Measurements from ENCODE around the gene RNF19B.
"Not testable (repeated sequence)": the region's sequence is repeated elsewhere in the genome, so short reads cannot be mapped to it uniquely, and the experiment has no call there.

Gene RNF19B, protein sequence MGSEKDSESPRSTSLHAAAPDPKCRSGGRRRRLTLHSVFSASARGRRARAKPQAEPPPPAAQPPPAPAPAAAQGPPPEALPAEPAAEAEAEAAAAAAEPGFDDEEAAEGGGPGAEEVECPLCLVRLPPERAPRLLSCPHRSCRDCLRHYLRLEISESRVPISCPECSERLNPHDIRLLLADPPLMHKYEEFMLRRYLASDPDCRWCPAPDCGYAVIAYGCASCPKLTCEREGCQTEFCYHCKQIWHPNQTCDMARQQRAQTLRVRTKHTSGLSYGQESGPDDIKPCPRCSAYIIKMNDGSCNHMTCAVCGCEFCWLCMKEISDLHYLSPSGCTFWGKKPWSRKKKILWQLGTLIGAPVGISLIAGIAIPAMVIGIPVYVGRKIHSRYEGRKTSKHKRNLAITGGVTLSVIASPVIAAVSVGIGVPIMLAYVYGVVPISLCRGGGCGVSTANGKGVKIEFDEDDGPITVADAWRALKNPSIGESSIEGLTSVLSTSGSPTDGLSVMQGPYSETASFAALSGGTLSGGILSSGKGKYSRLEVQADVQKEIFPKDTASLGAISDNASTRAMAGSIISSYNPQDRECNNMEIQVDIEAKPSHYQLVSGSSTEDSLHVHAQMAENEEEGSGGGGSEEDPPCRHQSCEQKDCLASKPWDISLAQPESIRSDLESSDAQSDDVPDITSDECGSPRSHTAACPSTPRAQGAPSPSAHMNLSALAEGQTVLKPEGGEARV

DNA sequence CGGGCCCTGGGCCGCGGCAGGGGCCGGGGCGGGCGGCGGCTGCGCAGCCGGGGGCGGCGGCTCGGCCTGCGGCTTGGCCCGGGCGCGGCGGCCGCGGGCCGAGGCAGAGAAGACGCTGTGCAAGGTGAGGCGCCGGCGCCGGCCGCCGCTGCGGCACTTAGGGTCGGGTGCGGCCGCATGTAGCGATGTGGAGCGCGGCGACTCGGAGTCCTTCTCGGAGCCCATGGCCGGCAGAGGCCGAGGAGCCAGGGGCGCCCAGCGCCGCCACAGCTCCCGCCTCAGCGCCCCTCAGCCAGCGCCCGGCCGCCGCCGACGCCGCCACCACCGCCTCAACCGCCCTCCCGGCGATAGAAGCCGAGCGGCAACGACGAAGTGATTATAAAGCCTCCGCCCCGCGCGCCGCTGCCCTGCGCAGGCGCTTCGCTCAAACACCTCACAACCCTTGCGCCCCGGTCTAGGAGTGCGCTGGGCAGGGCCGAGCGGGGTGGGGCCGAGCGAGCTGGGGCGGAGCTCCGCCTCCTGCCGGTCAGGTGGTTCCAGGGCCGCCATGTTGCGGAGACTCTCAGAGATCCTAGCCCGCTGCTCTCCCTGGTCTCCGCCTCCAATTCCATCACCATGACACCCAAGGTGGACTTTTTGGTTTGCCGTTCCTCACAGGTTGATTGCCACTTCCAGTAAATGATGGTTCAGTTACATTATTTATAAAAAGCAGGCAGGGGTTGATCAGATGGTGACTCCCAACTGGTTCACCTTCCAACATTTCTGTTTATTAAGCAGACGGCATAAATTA lies at the start of gene RNF19B:
Gene RNF19B, minus strand, starts transcription at position 349 of the 790 bp plus-strand sequence. Its CDS starts 124 bp downstream, at position 225.
- peak; percentile 89 for DNase-seq

DNA sequence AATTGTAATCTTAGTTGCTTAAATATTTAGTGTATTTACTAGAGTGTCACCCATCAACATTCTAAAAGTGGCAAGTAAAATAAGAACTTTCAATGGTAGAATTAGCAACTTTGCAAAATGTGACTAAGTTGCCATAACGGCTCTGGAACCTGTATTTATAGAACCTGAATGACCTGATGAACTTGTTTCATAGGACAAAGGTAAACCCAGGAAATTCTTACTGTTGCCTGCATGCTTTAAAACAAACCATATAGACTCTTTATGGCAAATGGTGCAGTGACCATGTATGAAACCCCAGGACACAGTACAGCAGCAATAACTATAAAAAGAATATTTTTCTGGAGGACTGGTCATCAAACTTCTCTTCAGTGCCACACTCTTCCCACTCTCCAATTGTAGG lies 49.2 kb upstream of the RNF19B start:
- no peak for DNase-seq

DNA sequence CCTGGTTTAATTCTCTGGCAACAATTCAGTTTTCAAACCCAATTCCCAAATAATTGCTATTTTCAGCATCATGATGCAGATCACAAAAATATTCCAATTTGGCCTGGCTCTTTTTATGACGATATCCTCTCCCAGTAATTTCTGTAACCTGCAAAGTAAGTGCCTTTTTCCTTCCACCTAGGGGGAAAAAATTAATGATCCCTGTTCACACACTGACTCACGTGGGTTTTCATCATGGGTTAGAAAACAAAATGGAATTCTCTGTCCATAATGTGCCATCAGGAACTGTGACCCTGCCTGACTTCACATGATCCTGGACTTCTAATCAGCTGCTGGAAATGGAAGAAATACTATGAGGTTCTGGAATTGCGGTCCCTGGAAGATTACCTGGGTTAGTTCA lies 47.6 kb upstream of the RNF19B start:
- no peak for DNase-seq

DNA sequence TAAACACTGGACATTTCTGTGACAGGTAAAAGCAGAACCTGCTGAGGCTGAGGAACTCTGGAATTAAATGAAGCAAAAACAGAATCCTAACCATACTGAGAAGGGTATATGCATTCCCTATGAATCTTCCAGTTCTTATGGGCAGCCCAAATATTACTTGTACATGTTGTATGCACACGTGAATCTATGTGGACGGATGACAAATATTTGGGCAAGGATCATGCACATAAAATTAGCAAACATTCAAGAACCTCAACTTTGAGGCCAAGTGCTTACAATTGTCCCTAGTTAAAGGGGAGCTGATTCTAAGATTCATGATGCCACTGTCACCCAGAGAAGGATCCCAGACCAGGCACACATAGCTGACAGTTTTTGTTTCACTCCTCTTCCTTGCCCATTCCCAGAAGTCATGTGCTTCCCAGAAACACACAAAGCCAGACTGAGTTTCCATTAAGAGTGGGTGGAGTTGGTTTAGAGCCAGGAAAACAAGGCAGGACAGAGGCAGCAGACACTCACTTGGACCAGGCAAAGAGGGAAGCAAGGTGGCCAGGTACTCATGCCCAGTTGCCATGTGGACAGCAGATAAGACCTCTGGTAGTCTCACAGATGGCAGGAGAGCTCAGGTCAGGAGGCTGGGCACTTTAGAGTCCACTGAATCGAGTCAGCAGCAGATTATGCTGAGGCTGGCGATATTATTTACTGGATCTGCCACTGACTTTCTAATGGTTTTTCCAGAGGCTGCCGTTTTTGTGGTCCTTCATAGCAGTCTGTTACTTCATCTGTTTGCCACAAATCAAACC lies 46.5 kb upstream of the RNF19B start:
- no peak for DNase-seq

DNA sequence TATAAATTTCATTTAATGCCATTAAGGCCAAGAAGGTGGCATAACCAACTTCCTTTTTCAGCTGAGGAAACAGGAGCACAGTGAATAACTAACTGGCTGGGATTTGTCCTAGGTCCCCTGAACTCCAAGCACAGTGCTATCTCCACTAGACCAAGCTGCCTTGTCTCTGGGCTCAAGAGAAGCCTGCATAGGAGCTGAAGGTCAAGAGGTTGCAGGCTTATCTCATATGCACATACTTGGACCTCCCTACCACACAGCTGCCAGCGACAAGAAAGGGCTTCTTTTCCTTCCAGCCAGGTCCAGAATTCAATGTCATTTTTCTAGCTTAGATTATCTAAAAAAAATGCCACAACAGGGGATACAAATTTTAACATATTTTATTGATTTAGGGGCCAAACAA lies 45.0 kb upstream of the RNF19B start:
- no peak for DNase-seq

DNA sequence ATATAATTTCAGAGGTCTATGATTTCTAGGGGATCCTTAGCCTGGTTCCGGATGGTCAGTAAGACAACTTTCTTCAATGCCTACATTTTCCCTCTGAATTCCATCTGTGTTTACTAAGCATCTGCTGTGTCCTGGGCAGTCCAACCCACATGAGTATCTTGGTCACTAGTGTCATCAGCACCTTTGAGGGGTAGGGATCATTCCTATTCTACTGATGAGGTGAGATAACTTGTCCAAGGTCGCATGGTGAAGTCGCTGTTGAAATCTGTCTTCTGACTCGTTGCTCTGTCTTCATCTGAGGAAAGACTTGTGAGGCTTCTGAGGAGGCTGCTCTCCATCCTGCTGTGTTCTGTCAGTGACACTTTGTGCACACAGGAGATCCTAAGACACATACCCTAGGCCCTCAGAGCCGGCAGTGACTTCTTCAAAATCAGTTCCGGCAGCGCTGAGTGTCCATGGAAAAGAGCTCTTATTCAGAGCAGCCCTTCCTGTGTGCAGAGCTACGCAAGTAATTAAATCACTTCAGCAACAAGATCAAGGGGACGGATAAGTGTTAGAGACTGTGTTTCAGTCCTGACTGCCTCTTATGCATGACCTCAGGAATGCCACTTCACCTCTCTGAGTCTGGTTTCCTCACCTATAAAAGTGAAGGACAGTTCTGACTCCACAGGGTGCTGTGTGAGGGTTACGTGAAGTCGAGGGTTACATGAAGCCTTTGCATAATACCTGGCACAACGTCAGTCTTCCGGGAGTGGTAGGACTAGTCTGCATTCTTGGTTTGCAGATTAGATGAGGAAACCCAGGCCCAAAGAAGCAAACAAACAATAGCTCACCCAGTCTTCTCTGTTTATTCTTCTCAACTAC lies 43.7 kb upstream of the RNF19B start:
- DNase-seq = no peak

DNA sequence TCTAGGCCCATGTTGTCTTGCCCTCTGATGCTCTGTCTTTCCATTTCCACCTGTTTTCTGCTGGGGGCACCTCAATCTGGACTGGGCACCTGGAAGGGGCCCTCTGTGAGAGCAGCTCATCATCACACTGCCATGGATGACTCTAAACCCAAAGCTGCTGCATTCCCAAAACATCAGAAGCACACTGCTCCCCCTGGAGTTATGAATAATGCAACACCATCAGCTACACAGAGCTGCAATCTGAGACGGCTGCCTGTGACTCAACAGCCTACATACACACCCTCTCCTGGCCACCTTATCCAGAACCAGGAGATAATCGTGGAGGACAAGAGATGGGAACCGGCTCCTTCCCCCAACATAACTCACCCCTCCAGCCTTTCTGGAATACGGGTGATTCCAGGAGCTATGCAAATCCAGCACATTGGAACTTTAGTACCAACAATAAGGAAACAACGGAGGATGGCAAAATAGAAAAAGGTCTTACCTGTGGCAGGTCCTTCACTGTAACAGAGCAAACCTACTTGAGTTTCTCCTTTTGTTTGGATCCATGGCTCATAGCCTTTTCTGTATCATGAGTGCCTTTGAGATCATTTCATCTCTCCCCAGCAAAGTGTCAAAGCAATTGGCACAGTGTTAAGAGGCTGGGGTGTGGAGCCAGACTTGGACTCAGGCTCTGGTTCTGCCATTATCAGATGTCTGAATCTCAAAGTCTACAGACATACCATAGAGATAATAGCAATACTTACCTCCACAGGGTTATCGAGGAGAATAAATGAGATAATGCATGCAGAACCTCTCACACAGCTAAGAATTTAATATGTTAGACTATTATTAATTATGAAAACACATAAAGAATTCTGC lies 42.8 kb upstream of the RNF19B start:
- no peak for DNase-seq

DNA sequence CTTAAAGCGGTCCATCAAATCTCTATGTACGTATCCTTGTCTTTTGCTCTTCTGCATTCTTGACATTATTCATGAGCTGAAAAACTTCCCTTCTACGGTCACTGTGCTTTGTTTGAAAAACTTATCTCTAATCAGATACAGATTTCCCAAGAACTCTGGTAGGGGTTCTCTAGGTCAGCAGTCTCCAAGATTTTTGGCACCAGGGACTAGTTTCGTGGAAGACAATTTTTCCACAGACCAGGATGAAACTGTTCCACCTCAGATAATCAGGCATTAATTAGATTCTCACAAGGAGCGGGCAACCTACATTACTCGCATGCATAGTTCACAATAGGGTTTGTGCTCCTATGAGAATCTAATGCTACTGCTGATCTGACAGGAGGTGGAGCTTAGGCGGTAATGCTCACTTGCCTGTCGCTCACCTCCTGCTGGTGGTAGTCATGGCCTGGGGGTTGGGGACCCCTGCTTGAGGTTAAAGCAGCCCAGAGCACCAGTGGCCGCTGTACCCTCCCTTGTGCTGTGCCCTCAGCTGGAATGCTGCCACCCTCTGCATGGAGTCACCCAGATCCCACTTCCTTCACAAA lies 41.3 kb upstream of the RNF19B start:
- DNase-seq = no peak

DNA sequence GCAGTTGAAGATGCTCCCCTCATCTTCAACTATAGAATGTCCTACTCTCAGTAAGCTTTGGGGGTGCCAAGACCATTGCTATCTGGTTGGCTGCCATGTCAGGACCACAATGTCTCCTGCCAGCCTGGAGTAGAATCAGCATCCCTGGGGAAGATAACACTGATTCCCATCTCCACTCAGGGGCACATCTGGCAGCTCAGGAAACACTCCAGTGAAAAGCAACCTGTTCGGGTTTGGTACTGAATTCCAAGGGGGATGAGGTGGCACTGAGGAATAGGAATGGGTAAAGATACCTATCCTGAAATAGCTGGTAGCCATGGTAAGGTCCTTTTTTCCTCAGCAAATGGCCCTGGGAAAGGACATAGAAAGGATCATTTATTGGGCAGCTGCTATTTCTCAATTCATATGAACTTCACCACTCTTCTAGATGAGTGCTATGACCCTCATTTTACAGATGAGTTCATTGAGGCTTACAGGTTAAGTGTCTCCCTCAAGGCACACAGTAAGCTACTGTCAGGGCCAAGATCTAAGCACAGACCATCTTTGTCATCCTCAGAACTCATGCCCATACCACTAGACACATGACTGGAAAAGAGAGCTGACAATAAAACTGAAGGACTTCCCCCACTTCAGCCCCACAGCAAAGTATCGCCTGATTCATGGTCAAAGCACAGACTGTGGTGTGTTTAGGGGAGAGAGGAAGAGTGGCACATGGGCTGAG lies 40.7 kb upstream of the RNF19B start:
- DNase-seq = no peak

DNA sequence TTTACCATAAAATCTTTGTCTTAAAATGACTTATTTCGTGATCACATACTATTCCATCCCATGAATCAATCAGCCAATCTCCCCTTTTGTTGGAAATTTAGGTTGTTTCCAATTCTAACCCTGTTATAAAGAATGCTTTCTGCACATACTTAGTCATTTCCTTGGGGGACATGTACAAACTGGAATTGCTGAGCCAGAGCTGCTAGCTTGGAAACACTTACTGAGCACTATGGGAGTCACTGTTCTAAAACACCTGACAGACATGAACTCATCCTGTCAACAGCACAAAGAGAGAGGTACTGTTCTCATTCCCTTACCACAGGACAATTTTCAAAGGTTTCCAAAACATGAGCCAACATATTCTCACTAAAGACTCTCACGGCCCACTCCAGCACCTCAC lies 40.0 kb upstream of the RNF19B start:
- no peak for DNase-seq

DNA sequence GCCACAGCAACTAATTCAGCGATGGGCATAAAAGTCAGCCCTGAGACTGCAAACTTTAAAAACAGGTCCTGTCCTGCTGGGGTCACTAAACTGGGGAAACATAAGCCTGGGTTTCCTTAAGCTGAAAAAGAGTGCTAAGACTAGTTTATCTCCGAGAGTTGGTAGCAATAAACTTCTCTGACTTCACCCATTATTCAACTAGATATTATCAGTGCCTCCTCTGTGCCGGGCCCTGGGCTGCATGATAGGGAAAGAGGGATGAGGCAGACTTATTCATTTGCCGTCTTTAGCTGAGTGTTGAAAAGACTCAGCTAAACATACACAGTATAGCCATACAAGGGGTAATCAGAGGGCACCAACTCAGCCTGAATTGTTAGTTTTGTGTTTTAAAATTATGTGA lies 39.0 kb upstream of the RNF19B start:
- no peak for DNase-seq

DNA sequence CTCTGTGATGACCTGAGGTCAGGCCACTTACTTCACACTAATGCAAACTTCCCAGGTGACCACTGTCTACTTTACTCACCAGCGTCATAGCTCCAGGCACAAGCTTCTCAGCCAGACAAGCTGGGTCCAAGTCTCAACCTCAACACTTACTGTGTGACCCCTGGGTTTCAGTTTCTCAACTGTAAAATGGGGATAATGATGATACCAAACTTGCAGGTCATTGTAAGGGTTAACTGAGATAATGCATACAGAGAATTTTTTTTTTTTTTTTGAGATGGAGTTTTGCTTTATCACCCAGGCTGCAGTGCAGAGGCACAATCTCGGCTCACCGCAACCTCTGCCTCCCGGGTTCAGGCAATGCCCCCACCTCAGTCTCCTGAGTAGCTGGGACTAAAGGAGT lies 37.4 kb upstream of the RNF19B start:
- DNase-seq = no peak

DNA sequence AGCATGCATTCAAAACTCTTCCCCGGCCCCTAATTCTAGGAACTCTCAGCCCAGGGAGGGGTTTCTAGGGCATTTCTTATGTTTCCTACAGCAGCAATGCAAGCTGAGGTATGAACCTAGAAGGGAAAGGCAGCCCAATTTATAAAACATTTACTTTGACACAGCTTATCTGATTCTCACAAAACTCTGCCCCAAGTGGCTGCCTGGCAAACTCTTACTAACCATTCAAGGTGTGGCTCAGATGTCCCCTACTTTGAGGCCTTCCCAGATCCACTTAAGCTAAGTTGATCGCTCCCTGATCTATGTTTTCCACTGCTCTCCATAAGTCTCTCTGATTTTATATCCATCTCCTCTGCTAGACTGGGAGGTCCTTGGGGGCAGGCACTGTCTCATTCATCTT lies 36.7 kb upstream of the RNF19B start:
- no peak for DNase-seq

DNA sequence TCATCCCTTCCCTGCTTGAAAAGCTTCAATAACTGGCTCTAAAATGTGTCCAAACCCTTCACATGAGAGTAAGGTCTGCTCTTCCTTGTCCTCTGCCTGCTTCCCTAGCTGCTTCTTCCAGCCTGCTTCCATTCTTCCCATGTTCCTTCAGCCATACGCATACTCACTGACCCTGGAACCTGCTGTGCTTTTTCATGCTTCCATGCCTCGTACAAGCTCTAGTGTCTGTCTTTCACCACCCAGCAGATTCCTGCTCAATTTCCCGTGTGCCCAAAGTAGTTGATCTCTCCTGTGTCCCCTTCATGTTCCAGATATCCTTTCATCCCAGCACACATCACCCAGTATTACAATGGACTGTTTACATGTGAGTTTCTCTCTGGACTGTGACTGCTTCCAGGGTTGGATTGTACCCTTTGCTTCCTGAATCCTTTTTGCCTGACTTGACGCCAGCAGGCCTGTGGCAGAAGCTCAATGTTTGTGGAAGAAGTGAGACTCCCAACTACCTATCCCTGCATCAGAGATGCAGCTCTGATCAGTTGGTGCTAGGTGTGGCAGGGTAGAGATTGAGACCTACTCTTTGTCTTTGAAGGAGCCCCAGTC lies 35.9 kb upstream of the RNF19B start:
- DNase-seq = no peak

DNA sequence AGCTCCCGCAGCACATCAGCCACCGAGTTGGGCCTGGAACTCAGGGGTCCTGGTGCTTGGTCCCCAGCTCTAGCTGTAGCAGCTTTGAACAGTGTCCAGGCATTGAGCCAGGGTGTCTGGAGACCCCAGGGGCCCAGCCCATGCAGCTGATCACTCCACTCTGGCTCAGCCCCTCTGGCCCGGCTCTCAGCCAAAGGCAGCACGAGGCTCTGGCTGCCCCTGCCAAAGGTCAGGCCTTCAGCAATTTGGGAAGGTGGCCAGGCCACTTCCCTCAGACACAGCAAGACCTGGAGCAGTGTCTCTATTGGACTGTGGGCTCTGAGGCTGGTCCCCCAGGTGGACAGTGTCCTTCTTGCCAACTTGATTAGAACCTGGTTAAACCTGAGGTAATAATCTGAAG lies 34.4 kb upstream of the RNF19B start:
- DNase-seq = no peak

DNA sequence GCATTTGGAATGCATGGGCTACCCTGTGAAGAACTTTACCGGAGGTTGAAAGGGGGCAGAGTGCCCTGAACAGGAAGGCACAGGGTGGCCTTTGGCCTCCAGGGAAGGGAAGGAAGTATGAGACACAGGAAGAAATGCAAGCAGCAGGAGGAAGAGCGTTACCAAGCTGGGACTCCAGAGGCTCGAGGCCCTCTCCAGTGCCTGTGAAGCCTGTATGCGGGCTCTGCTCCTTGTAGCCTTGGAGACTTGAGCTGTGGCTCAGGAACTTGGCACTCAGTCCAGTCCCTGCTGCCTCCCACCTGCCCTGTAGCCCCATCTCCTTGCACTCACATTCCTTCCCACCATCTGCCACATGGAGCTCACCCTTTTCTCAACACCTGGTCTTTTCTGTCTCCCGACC lies 33.5 kb upstream of the RNF19B start:
- no peak for DNase-seq

DNA sequence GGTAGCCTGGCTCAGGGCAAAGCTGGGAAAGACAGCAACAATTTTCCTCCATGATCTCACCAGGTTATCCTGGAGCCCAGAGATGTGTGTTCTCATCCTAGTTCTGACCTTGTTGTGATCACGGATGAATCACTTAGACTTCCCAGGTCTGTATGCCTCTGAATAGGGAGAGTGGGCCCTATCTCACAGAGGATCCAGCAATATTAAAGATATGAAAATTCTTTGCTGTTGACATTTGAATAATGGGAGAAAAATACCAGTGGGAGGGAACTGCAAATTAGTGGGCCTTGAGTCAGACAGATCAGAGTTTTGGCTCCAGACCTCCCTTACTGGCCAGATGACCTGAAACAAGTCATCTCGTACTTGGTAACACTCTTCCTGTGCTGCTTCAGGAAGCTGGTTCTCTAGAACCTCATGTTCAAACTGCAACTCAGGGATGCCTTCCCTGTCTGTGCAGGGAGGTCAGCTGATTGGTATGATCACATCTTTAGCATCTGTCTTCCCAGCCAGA lies 32.8 kb upstream of the RNF19B start:
- no peak for DNase-seq

DNA sequence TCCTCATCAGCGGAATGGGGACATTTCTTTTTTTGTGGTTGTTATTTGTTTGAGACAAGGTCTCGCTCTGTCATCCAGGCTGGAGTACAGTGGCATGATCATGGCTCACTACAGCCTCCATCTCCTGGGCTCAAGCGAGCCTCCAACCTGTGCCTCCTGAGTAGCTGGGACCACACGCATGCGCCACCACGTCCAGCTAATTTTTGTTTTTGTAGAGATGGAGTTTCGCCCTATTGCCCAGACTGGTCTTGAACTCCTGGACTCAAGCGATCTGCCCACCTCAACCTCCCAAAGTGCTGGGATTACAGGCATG lies 28.7 kb upstream of the RNF19B start:
- not testable (repeated sequence) for DNase-seq
